Activated naive CD4-positive, alpha-beta T cell treated with anti-CD3 and anti-CD28 coated beads, Interleukin-2, amount 10 ng/mL, durations not matched to agents 5 hours and 36 hours (primary cell): ENCODE results near the gene FAR1. TPM values are rescaled to one million over a fixed set of nuclear protein-coding genes. Genes with fewer than 3 reads are reported as not detected.

Experiments
- total RNA-seq, 2 experiments: library from RNA; stranded (reverse); gene quantifications; one replicate each; pipeline ENCODE4 v1.2.3, GENCODE V29; 2021

The FAR1 gene, protein sequence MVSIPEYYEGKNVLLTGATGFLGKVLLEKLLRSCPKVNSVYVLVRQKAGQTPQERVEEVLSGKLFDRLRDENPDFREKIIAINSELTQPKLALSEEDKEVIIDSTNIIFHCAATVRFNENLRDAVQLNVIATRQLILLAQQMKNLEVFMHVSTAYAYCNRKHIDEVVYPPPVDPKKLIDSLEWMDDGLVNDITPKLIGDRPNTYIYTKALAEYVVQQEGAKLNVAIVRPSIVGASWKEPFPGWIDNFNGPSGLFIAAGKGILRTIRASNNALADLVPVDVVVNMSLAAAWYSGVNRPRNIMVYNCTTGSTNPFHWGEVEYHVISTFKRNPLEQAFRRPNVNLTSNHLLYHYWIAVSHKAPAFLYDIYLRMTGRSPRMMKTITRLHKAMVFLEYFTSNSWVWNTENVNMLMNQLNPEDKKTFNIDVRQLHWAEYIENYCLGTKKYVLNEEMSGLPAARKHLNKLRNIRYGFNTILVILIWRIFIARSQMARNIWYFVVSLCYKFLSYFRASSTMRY
- 10 to 100 TPM; 41.9 to 43.0 TPM for total RNA-seq

DNA sequence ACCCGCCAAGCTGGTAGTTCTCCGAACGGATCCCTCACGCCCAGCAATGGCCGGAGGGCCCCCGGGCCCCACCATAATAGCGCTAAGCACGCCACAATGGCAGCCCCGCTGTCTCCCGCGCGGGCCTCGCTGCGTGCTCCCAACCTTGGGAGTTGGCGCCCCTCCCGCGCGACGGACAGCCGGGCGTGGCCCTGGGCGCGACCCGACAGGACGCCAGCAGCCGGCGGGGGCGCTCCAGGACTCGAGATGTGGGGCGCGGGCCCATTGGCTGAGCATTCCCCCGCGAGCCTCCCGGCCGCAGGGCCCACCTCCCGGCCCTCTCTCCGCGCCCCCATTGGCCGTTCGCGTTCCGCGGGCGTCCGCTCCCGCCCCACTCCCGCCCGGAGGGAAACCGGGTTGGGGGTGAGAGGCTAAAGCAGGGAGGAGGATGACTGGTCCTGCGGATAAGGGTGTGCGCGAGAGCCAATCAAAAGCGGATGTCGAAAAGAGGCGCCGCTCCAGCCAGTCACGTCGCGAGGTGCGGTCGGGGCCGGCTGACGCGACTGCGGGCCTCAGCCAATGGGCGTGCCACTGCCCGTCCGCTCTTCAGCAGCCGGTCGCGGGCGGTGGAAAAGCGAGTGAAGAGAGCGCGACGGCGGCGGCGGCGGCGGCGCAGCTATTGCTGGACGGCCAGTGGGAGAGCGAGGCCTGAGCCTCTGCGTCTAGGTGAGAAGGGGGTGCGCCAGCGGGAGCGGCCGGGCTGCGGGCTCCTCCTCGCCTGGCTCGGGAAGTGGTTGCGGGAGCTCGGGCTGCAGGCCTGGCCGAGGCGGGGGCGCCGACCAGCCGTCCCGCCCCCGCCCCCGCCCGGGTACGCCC lies at the start of gene FAR1:
FAR1 (plus strand) TSS at position 567 of the 855 bp plus-strand sequence. CDS start 26,098 bp downstream, outside the sequence.

Other genes starting within 250 kb of the FAR1 start
- 10 to 100 TPM; 21.3 to 22.4 TPM for gene BTBD10, start 205.4 kb upstream of the FAR1 start, total RNA-seq
- not detected for gene PTH, start 172.7 kb upstream of the FAR1 start, total RNA-seq